ENCODE measurements around the gene TRIM40. TPM values are rescaled to one million over a fixed set of nuclear protein-coding genes. Genes with fewer than 3 reads are reported as not detected.

TRIM40 gene
- total RNA-seq, 4 donors from 2014 or later: not detected

DNA sequence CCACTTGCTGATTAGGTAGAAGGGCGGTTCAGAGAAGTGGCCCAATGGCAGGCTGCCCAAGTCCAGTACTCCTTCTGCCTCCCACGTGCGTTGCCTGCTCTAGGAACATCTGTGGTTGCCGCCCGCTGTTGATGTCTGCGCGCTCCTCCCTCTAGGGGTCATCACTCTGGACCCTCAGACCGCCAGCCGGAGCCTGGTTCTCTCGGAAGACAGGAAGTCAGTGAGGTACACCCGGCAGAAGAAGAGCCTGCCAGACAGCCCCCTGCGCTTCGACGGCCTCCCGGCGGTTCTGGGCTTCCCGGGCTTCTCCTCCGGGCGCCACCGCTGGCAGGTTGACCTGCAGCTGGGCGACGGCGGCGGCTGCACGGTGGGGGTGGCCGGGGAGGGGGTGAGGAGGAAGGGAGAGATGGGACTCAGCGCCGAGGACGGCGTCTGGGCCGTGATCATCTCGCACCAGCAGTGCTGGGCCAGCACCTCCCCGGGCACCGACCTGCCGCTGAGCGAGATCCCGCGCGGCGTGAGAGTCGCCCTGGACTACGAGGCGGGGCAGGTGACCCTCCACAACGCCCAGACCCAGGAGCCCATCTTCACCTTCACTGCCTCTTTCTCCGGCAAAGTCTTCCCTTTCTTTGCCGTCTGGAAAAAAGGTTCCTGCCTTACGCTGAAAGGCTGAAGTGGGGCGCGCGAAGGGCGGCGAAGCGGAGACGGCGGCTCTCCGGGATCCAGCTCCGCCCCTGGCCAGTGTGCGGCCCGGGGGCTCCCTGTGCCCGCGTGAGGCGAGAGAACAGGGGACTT lies 35.9 kb downstream of the TRIM40 start:
- intact Hi-C loops (cut with DNase I; ENCODE audit: low total_unique reads): no loop called here
- no peak for DNase-seq (ENCODE audit: low spot score in 2 of 2)
- no peak overlapping the region for H3K4me3 ChIP-seq (ENCODE audit: low read depth, poor library complexity, severe bottlenecking)

DNA sequence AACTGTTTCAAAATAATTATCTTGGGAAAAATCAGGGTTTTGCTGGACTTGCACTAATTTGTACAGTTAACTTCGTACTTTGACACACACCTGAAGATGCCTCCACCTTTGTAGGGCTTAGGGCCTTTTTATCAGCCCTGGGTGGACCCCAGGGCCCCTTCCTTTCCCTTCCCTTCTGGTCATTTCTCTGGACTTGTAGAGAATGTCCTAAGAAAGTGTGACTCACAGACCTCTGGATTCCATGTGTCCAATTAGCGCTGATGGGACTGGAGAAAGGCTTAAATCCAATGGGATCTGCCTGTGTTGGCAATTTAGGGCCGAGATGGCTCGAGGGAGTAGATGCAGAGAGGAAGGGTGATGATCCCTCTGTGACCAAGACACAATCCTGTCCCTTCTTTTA lies 36.7 kb downstream of the TRIM40 start:
- 84 to 88% methylated on average over 4 of the region's 4 CpGs for WGBS, 2 donors
- DNase-seq (ENCODE audit: low spot score in 2 of 2): no peak
- H3K4me3 ChIP-seq (ENCODE audit: low read depth, poor library complexity, severe bottlenecking): no peak overlapping the region
- TF ChIP-seq, protein P1, sequence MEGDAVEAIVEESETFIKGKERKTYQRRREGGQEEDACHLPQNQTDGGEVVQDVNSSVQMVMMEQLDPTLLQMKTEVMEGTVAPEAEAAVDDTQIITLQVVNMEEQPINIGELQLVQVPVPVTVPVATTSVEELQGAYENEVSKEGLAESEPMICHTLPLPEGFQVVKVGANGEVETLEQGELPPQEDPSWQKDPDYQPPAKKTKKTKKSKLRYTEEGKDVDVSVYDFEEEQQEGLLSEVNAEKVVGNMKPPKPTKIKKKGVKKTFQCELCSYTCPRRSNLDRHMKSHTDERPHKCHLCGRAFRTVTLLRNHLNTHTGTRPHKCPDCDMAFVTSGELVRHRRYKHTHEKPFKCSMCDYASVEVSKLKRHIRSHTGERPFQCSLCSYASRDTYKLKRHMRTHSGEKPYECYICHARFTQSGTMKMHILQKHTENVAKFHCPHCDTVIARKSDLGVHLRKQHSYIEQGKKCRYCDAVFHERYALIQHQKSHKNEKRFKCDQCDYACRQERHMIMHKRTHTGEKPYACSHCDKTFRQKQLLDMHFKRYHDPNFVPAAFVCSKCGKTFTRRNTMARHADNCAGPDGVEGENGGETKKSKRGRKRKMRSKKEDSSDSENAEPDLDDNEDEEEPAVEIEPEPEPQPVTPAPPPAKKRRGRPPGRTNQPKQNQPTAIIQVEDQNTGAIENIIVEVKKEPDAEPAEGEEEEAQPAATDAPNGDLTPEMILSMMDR (IDR thresholded peaks at IDR 0.05): no peak
- TF ChIP-seq POLR2A (IDR thresholded peaks at IDR 0.05): no peak
- intact Hi-C loops (cut with DNase I; ENCODE audit: low total_unique reads): no loop called here

More for the DNA sequence above, 35.9 kb downstream of the TRIM40 start:
- TF ChIP-seq, protein P1 (IDR thresholded peaks at IDR 0.05): no peak
- TF ChIP-seq POLR2A (IDR thresholded peaks at IDR 0.05): no peak
- WGBS, 2 donors: 8 to 10% methylated on average over 53 to 61 of the region's 62 CpGs

DNA sequence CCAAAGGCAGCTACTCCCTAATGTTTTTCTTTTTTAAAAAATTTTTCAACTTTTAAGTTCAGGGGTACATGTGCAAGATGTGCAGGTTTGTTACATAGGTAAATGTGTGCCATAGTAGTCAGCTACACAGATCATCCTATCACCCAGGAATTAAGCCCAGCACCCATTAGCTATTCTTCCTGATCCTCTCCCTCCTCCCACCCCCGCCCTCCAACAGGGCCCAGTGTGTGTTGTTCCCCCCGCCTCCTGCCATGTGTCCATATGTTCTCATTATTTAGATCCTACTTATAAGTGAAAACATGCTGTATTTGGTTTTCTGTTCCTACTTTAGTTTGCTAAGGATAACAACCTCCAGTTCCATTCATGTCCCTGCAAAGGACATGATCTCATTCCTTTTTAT lies 39.8 kb downstream of the TRIM40 start:
- intact Hi-C loops (cut with DNase I; ENCODE audit: low total_unique reads): no loop called here
- no peak overlapping the region for H3K4me3 ChIP-seq (ENCODE audit: low read depth, poor library complexity, severe bottlenecking)
- no peak for DNase-seq (ENCODE audit: low spot score in 2 of 2)
- TF ChIP-seq, protein P1 (IDR thresholded peaks at IDR 0.05): no peak
- no peak for TF ChIP-seq POLR2A (IDR thresholded peaks at IDR 0.05)
- 59 to 75% methylated on average over 2 of the region's 2 CpGs for WGBS, 2 donors

DNA sequence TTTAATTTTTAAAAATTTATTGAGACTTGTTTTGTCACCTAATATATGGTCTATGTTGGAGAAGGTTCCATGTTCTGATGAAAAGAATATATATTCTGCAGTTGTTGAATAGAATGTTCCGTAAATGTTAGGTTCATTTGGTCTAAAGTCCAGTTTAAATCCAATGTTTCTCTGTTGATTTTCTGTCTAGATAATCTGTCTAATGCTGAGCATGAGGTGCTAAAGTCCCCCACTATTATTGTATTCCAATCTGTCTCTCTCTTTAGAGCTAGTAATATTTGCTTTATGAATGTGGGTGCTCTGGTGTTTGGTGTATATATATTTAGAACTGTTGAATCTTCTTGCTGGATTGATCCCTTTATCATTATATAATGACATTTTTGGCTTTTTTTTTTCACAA lies 42.9 kb downstream of the TRIM40 start:
- no peak for DNase-seq (ENCODE audit: low spot score in 2 of 2)
- WGBS, 2 donors: 95 to 96% methylated on average over 1 of the region's 1 CpG
- H3K4me3 ChIP-seq (ENCODE audit: low read depth, poor library complexity, severe bottlenecking): no peak overlapping the region
- TF ChIP-seq POLR2A (IDR thresholded peaks at IDR 0.05): no peak
- TF ChIP-seq, protein P1 (IDR thresholded peaks at IDR 0.05): no peak
- intact Hi-C loops (cut with DNase I; ENCODE audit: low total_unique reads): no loop called here

DNA sequence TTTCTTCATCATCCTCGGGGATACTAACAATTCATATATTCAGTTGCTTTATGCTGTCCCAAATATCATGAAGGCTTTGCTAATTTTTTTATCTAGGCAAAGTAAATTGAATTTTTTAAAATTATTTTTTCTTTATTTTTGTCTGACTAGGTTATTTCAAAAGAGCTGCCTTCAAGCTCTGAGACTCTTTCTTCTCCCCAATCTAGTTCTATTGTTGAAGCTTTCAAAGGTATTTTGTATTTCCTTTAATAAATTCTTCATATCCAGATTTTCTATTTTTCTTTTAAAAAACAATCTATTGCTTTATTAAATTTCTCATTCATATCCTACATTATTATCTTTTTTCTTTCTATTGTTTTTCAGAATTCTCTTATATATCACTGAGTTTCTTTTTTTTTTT lies 44.2 kb downstream of the TRIM40 start:
- no peak overlapping the region for H3K4me3 ChIP-seq (ENCODE audit: low read depth, poor library complexity, severe bottlenecking)
- no peak for DNase-seq (ENCODE audit: low spot score in 2 of 2)
- TF ChIP-seq POLR2A (IDR thresholded peaks at IDR 0.05): no peak
- TF ChIP-seq, protein P1 (IDR thresholded peaks at IDR 0.05): no peak
- intact Hi-C loops (cut with DNase I; ENCODE audit: low total_unique reads): no loop called here
- WGBS, 2 donors: 76 to 87% methylated on average over 1 of the region's 1 CpG

All from lower leg skin (tissue), 4 donors.